GM12874 (cell line): ENCODE results near the gene SNED1.

Source experiments
- TF ChIP-seq, protein P1 (sequence below): IDR thresholded peaks from 2 replicates; pipeline ENCODE4 v1.5.1; 2011; ENCODE audit warnings: low read depth, mild to moderate bottlenecking, control low read depth, low read length, moderate library complexity; ENCODE audit not compliant: insufficient read depth

The SNED1 gene

DNA sequence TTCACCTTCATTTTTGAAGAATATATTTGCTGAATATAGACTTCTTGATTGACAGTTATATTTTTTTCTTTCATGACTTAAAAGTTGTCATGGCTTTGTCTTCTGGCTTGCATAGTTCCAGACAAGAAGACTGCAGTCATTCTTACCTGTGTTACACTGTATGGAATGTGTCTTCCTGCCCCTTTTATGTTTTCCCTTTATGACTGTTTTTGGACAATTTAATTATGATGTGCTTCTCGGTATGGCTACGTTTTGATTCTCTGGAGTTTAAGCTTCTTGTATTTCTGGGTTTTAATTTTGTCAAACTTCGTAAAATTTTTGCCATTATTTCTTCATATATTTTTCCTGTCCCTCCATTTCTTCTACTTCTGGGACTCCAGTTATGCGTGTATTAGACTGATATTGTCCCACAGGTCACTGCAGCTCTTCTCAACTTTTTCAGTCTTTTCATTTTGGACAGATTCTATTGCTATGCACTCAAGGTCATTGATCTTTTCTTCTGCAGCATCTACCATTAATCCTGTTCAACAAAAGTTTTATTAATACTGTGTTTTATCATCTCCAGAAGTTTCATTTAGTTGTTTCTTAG is 86.5 kb downstream of the SNED1 start:
- TF ChIP-seq, protein P1, sequence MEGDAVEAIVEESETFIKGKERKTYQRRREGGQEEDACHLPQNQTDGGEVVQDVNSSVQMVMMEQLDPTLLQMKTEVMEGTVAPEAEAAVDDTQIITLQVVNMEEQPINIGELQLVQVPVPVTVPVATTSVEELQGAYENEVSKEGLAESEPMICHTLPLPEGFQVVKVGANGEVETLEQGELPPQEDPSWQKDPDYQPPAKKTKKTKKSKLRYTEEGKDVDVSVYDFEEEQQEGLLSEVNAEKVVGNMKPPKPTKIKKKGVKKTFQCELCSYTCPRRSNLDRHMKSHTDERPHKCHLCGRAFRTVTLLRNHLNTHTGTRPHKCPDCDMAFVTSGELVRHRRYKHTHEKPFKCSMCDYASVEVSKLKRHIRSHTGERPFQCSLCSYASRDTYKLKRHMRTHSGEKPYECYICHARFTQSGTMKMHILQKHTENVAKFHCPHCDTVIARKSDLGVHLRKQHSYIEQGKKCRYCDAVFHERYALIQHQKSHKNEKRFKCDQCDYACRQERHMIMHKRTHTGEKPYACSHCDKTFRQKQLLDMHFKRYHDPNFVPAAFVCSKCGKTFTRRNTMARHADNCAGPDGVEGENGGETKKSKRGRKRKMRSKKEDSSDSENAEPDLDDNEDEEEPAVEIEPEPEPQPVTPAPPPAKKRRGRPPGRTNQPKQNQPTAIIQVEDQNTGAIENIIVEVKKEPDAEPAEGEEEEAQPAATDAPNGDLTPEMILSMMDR = no peak

DNA sequence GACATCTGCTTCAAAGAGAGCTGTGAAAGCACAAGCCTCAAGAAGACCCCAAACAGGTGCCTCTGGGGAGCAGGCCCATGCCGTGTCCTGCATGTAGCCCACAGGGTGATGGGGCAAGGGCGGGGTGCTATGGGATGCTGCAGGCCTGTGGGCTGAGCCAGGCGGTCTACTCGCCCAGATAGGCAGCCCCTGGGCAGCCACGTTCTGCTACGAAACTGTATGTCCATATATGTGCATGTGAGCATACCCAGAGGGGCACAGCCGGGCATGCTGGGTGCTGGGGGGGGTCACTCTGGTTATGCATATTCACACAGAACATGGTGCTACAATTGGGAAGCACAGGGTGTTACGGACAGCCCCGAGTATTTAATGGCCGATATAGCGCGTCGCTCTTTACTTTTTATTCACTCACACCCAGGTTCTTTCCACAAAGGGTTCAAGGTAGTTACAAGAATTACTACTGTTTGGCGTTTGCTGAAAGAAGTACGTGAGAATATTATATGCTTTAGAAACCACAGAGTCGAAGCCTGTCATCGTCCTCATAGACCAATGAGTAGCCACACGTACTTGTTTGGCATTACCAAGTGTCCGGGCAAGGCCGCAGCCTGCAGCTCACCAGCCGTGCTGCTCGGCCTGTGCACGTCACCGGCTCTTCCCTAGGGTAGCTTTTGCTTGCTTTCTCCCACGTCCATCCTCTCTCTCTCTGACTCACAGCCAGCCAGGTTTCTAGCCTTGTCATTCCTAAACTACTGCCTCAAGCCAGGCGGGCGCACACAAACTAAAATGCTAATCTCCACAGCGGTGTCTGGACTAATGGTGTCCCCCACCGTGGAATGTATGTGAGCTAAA is 89.2 kb downstream of the SNED1 start:
- TF ChIP-seq, protein P1 = no peak

GRCh38 chr2:241088376-241088775 is 90.0 kb downstream of the SNED1 start:
- TF ChIP-seq, protein P1 = no peak

DNA sequence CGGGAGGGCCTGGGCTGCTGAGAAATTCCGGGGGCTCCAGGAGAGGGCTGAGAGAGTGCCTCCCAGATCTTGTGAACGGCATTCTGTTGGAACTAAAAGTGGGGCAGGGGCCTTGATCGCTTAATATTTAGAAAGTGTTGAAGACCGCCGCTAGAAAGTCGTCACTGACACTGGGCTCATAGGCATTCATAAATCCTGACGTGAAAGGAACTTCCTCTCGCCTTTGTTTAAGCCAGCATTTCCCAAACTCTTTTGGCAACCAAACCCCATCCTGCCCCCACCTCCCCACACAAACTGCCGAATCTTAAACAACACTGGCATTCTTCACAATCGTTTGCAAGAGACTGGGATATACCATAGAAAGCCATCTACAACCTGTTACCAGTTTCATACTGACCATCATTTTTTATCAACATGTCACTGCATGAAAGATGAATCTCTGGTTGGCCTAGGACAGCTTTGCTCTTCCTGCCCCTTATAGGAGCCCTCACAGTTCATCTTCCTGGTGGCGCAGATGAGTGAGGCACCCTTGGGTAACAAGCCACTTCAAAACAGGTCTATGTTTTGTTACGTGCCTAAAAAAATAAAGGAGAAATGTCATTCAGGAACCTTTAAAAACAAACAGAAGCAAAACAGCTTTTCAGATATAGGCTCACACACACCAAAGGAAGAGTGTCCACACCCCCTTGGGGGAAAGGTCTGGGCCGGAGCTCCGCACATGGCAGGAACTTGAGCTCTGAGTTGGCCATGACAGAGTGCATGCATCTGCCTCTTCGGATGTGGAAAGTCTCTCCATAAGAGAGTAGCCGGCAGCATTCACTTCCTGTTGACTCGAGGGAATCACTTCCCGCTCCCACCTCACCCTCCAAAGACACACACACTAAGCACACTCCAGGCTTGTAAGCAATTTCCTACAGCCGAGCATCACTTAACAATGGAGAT is 90.6 kb downstream of the SNED1 start:
- TF ChIP-seq, protein P1 = no peak

DNA sequence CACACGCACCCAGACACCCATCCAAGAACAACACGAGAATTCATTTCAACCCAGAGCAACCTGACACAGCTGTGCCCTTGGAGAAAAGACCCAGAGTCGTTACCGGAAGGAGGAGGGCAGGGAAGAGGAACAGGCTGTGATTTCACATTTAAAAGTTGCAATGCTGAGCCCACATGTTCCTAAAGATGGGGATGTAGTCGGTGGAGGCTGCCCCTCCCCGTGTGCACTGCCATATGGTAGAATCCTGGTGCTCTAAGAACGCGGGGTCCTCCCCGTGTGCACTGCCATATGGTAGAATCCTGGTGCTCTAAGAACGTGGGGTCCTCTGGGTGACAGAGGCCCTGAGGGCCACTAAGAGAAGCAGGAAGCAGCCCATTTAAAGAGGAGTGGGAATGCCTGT is 92.8 kb downstream of the SNED1 start:
- TF ChIP-seq, protein P1 = no peak

DNA sequence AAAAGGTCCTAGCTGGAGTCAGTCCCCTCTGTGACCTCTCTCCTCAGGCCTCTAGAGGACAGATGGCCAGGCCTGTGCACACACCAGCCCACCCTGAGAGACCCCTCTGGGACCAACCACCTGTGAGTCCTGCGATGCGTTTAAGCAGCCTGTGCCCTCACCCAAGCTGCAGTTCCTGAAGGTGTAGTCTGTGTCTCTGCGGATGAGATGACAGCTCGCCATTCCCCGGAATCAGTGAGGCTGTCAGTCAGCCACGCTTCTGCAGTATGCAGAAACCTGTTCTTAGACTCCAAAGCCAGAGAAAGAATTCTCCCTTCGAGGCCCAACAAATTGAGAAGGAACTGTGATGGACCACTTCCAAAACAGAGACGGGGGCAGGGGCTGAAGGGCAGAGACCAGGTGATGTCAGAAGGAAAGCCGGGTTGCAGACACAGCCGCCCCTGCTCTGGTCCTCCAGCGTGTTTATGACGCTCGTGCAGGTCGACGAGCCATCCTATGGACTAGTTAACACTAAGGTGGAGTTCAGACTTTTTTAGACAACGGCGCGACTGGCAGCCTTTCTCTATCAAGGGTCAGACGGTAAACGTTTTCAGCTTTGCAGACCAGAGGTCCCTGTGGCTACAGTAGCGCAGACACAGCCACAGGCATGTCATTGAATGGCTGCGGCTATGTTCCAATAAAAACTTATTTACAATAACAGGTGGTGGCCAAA is 93.5 kb downstream of the SNED1 start:
- TF ChIP-seq, protein P1 = no peak
